ENCODE measurements around the gene LRFN2.

LRFN2 gene

DNA sequence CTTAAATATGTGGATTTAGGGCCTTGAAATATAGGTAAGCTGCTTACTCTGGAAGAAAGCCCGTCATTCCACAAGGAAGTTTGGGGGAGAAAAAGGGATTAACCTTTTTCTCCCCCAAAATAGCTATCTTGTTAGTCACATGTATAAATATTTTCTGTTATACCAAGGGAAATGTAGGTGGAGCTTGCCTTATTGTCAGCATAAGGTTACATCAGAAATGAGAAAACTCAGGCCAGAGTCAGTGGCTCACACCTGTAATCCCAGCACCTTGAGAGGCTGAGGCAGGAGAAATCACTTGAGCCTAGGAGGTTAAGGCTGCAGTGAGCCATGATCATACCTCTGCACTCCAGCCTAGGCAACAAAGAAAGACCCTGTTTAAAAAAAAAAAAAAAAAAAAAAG lies 129.9 kb downstream of the LRFN2 start:
- no peak for TF ChIP-seq CTCF (IDR thresholded peaks at IDR 0.05; ENCODE audit: low read depth, low read length)
- no peak for DNase-seq (ENCODE audit: extremely low read depth, low read depth)

- no peak for TF ChIP-seq CTCF (IDR thresholded peaks at IDR 0.05; ENCODE audit: low read depth, low read length)
These were observed 130.7 kb downstream of the LRFN2 start for GRCh38 chr6:40456390-40457013.

GRCh38 chr6:40455686-40456389 lies 131.3 kb downstream of the LRFN2 start:
- DNase-seq (ENCODE audit: extremely low read depth, low read depth): no peak
- no peak for TF ChIP-seq CTCF (IDR thresholded peaks at IDR 0.05; ENCODE audit: low read depth, low read length)

More at GRCh38 chr6:40456390-40457013, 130.7 kb downstream of the LRFN2 start:
- no peak for DNase-seq (ENCODE audit: extremely low read depth, low read depth)

DNA sequence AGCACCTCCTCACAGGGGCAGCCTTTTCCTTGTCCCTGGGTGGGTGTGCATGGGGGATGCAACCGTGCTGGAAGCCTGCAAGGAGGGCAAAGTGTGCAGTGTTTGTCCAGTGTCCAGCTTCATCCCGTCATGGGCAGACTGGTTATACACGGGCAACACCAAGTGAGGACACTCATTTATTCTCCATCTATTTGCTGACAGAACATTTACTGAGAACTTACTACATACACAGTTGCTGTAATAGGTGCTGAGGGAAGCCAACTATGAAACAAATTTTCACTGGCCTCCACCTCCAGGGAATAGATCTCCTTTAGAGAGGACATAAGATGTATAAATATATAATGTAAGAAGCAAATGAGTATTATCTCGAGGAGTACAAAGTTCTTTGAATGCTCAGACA lies 136.7 kb downstream of the LRFN2 start:
- no peak for DNase-seq (ENCODE audit: extremely low read depth, low read depth)
- no peak for TF ChIP-seq CTCF (IDR thresholded peaks at IDR 0.05; ENCODE audit: low read depth, low read length)

DNA sequence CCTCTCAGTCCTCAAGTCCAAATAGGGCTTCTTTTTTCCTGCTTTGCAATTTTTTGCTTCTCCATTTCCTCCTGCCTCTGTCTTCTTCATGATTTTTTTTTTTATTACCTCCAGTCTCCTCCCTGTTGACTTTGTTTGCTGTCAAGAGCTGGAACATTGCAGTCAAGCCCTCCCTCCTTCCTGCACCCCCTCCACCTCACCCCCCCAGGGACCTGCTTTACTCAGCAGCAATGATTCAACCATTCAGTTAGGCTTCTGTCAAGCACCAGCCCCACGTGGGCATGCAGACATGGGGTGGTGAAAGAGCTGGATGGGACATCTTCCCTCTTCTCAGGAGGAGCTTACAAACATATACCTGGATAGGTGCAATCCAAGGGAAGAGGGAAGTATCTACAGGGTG lies 142.4 kb downstream of the LRFN2 start:
- no peak for TF ChIP-seq CTCF (IDR thresholded peaks at IDR 0.05; ENCODE audit: low read depth, low read length)
- DNase-seq (ENCODE audit: extremely low read depth, low read depth): no peak

GRCh38 chr6:40444312-40444711 lies 142.9 kb downstream of the LRFN2 start:
- DNase-seq (ENCODE audit: extremely low read depth, low read depth): no peak
- no peak for TF ChIP-seq CTCF (IDR thresholded peaks at IDR 0.05; ENCODE audit: low read depth, low read length)

DNA sequence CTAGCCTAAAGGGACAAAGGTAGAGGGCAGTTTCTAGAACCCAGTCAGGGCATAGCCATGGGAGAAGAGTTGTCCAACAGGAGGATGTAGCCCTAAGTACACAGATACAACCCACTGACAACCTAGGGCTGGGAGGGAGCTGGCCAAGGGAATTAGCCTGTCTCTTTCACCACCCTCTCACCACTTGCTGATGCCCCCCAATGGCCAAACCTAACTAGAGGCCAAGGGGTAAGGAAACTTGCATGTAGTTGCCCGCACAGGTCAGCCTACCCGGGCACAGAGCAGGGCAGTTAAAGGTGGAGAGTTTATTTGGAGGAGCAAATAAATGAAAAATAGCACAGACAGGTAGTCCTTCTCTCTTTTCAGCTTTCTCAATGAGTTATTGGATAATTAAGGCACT lies 143.3 kb downstream of the LRFN2 start:
- TF ChIP-seq CTCF (IDR thresholded peaks at IDR 0.05; ENCODE audit: low read depth, low read length): no peak
- DNase-seq (ENCODE audit: extremely low read depth, low read depth): no peak

Data from AG09319 (cell line).